H1 (cell line): ENCODE results near the gene ARHGEF6. TPM values are rescaled to one million over a fixed set of nuclear protein-coding genes. Genes with fewer than 3 reads are reported as not detected.

Source experiments
- KDM5A ChIP-seq: fragments of 200-600 bp; IDR thresholded peaks from 2 replicates; pipeline ENCODE4 v1.7.1; 2012; ENCODE audit warnings: mild to moderate bottlenecking, low read length, inconsistent platforms, mixed read lengths
- SAP30 ChIP-seq: fragments of 300-600 bp; sonication (generic); IDR thresholded peaks from 2 replicates; pipeline ENCODE4 v1.7.1; 2012; ENCODE audit warnings: low read length, moderate library complexity, mild to moderate bottlenecking, inconsistent platforms; ENCODE audit not compliant: insufficient read depth, insufficient replicate concordance
- TAF7 ChIP-seq: optimal IDR thresholded peaks from 2 replicates; pipeline ENCODE3; 2011; ENCODE audit warnings: low read depth, mild to moderate bottlenecking, inconsistent platforms, low read length, moderate library complexity, borderline replicate concordance
- polyA plus RNA-seq, 7 experiments: library from polyadenylated mRNA; depleted of rRNA in 3 of 7; stranded (reverse) in 5 of 7; unstranded in 2 of 7; fragments of >200 nt in 5 of 7; fragments of 200-250 nt in 2 of 7; gene quantifications; 1 replicate in 5 of 7; 2 replicates in 1 of 7; 4 replicates in 1 of 7; pipeline versions ENCODE4 v1.2.1 to v1.2.3, GENCODE V29; 2011 to 2013; ENCODE audit warnings: missing spikeins in 2 of 7, mixed read lengths in 2 of 7
- total RNA-seq: library from RNA; stranded (reverse); fragmentation: NEBNext Ultra II Directional; extraction: Animal tissue kit (Norgen Biotek cat#: 25700); gene quantifications from 2 replicates; pipeline ENCODE4 v1.2.1, GENCODE V29; 2021

ARHGEF6 gene
- total and polyA plus RNA-seq, 2 of the 8 experiments (the other 6 are each of a cell fraction or from before 2014, with no cell fraction given), result 3.6 to 3.7 TPM

DNA sequence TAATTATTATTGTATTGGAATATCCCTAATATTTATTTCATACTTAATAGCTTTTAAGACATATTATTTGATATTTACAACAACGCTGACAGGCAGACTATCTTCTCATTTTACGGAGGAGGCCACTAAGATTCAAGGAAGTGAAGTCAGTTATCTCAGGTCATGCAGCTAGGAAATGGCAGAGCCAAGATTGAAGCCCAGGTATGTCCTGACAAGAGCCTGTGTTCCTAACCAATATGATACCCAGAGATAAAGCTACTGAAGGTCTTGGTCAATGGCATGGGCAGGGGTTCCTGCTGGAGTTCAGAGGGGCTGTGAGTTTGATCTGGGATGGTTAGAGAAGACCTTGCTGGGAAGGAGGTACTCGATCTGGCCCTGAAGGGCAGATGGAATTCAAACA is 47.1 kb downstream of the ARHGEF6 start (continued):
- TF ChIP-seq TAF7 (no peak), SAP30 (no peak), KDM5A (no peak)
- TF ChIP-seq, all 59 proteins: peak for 0
